ENCODE measurements around the gene AFMID.

- TF ChIP-seq CTCF (IDR thresholded peaks at IDR 0.05; ENCODE audit: poor library complexity) (no peak), EZH2phosphoT487 (IDR thresholded peaks at IDR 0.05; ENCODE audit: low read depth, severe bottlenecking, unreplicated experiment) (no peak), EZH2 (IDR thresholded peaks at IDR 0.05; ENCODE audit: borderline replicate concordance) (no peak)
These were observed 68.0 kb downstream of the AFMID start for GRCh38 chr17:78255029-78255656.
